GM12878 (cell line): ENCODE results near the gene TMEM181. TPM values are rescaled to one million over a fixed set of nuclear protein-coding genes. Genes with fewer than 3 reads are reported as not detected.

ENCODE experiments used
- ATAC-seq: fragments of 200-7000 bp; cut with Tn5 transposase; 3 replicates; pipeline ENCODE4 v1.9.1; 2020; ENCODE audit warnings: mild to moderate bottlenecking, moderate library complexity
- BruUV-seq: library from RNA; stranded (reverse); fragments of 400-500 nt; replicated peaks from 2 replicates; lab custom pipeline; 2021; lab: Mats Ljungman, UMichigan
- CTCF ChIA-PET: fragments of 300-600 bp; sonication (Branson Sonifier 250); formaldehyde crosslinking; extraction: SDS; loops from one replicate; lab custom pipeline; 2021; ENCODE audit warnings: inconsistent platforms; lab: Yijun Ruan, JAX
- POLR2A ChIA-PET: fragments of 350-600 bp; formaldehyde crosslinking; extraction: SDS; loops from one replicate; lab custom pipeline; 2021; ENCODE audit warnings: inconsistent platforms; lab: Charles Lee
- RAD21 ChIA-PET: fragments of 300-600 bp; sonication (Branson Sonifier 250); formaldehyde crosslinking; loops from one replicate; lab custom pipeline; 2023; ENCODE audit warnings: antibody characterized with exemption; ENCODE audit not compliant: unreplicated experiment; lab: Charles Lee
- SMC1A ChIA-PET: fragments of 300-600 bp; sonication (Branson Sonifier 250); formaldehyde crosslinking; loops from one replicate; lab custom pipeline; 2023; ENCODE audit not compliant: unreplicated experiment, uncharacterized antibody; lab: Charles Lee
- DNase-seq: peaks from one replicate; pipeline ENCODE4 v3.0.0-alpha.2; 2011; ENCODE audit warnings: low read depth, low spot score
- FAIRE-seq: peaks from 3 replicates; lab custom pipeline; 2011; peaks lifted over from hg19 to GRCh38; lab: Jason Lieb, UNC
- H2AFZ ChIP-seq: 2 replicates; pipeline ENCODE4 v1.6.0; 2011; ENCODE audit warnings: low read depth, low read length, control low read depth; ENCODE audit not compliant: control insufficient read depth
- H3K27ac ChIP-seq: 2 replicates; pipeline ENCODE4 v1.5.1; 2011; ENCODE audit warnings: control low read depth; ENCODE audit not compliant: control insufficient read depth, insufficient read depth
- H3K27me3 ChIP-seq, 2 experiments: replicated peaks in 1 of 2; 2 replicates each; pipeline versions ENCODE4 v1.6.0 to v1.6.1; 2011; ENCODE audit warnings: low read length in 1 of 2; ENCODE audit not compliant: control insufficient read depth in 2 of 2, insufficient read depth in 2 of 2
- H3K36me3 ChIP-seq, 2 experiments: 2 replicates each; pipeline ENCODE4 v1.5.1; 2011; ENCODE audit warnings: low read length in 1 of 2; ENCODE audit not compliant: control insufficient read depth in 2 of 2, insufficient read depth in 2 of 2
- H3K4me1 ChIP-seq: 2 replicates; pipeline ENCODE4 v1.6.1; 2011; ENCODE audit warnings: mild to moderate bottlenecking, low read length, moderate library complexity, mixed read lengths; ENCODE audit not compliant: control insufficient read depth, insufficient read depth
- H3K4me2 ChIP-seq: 2 replicates; pipeline ENCODE4 v1.6.0; 2011; ENCODE audit warnings: control low read depth; ENCODE audit not compliant: control insufficient read depth, insufficient read depth
- H3K4me3 ChIP-seq: fragments of 200-600 bp; sonication (generic); 2 replicates; pipeline ENCODE4 v1.5.1; 2016
- H3K79me2 ChIP-seq: 2 replicates; pipeline ENCODE4 v1.6.0; 2011; ENCODE audit warnings: low read length; ENCODE audit not compliant: control insufficient read depth, insufficient read depth
- H3K9ac ChIP-seq: 2 replicates; pipeline ENCODE4 v1.8.0; 2011; ENCODE audit warnings: low read length, control low read depth, mixed read lengths; ENCODE audit not compliant: control insufficient read depth, insufficient read depth
- H3K9me3 ChIP-seq: replicated peaks from 3 replicates; pipeline ENCODE4 v1.5.1; 2011; ENCODE audit warnings: mild to moderate bottlenecking, low read length; ENCODE audit not compliant: control insufficient read depth, insufficient read depth
- H4K20me1 ChIP-seq: 2 replicates; pipeline ENCODE4 v1.6.0; 2011; ENCODE audit not compliant: control insufficient read depth, insufficient read depth
- ESRRA ChIP-seq: IDR thresholded peaks from 2 replicates; pipeline ENCODE4 v1.6.1; 2012; ENCODE audit warnings: mild to moderate bottlenecking, low read length, improper control_type of control experiment
- EZH2 ChIP-seq: IDR thresholded peaks from 2 replicates; pipeline ENCODE4 v1.6.1; 2012; ENCODE audit warnings: low read depth, mild to moderate bottlenecking, control low read depth, inconsistent platforms, low read length, borderline replicate concordance; ENCODE audit not compliant: control insufficient read depth
- FOXK2 ChIP-seq: fragments of 450-650 bp; IDR thresholded peaks from 2 replicates; pipeline ENCODE4 v1.6.1; 2017; ENCODE audit warnings: mild to moderate bottlenecking, moderate library complexity
- FOXM1 ChIP-seq: IDR thresholded peaks from 2 replicates; pipeline ENCODE4 v1.6.1; 2012; ENCODE audit warnings: low read depth, mild to moderate bottlenecking, inconsistent platforms, low read length, moderate library complexity
- PAX5 ChIP-seq: IDR thresholded peaks from 2 replicates; pipeline ENCODE4 v1.6.1; 2011; ENCODE audit warnings: low read depth, low read length, borderline replicate concordance
- WRNIP1 ChIP-seq: IDR thresholded peaks from 2 replicates; pipeline ENCODE4 v1.6.1; 2011; ENCODE audit warnings: low read depth, low read length, improper control_type of control experiment, borderline replicate concordance
- WGBS: methylation state at CpG from one replicate; pipeline ENCODE4 v1.1.6; 2016; ENCODE audit warnings: low lambda C conversion rate; ENCODE audit not compliant: insufficient replicate concordance, insufficient coverage; ENCODE audit errors: missing lambda C conversion rate; 5-methylcytosine and 5-hydroxymethylcytosine counted together
- in situ Hi-C: fragments of 300-500 bp; cut with MboI; formaldehyde crosslinking; loops from 9 replicates; pipeline ENCODE4 v1.14.3; 2018; ENCODE audit warnings: mixed read lengths
- intact Hi-C: fragments of 100-400 bp; cut with micrococcal nuclease; formaldehyde crosslinking; loops from one replicate; pipeline ENCODE4 v1.14.2; 2022; ENCODE audit not compliant: unreplicated experiment
- polyA plus RNA-seq, 11 experiments: library from polyadenylated mRNA; depleted of rRNA in 4 of 11; unstranded in 6 of 11; stranded (reverse) in 5 of 11; fragments of >200 nt; fragmentation: Nextera tagmentation in 4 of 11; fragmentation: Illumina TruSeq in 1 of 11; extraction: Ambion mirVana in 4 of 11; extraction: Trizol in 1 of 11; gene quantifications; 1 replicate in 1 of 11; 2 replicates in 10 of 11; pipeline versions ENCODE4 v1.2.1 to v1.2.3, GENCODE V29; 2011 to 2016; ENCODE audit warnings: inconsistent platforms in 2 of 11, missing spikeins in 2 of 11, low read depth in 1 of 11
- total RNA-seq, 4 experiments: library from RNA; depleted of rRNA in 3 of 4; stranded (reverse); fragments of >200 nt in 3 of 4; fragmentation: Illumina TruSeq in 1 of 4; extraction: Trizol in 1 of 4; gene quantifications; 2 replicates each; pipeline versions ENCODE4 v1.2.1 to v1.2.3, GENCODE V29; 2013 to 2021
- TF ChIP-seq, protein P1 (sequence below): fragments of 450-650 bp; IDR thresholded peaks from 2 replicates; pipeline ENCODE4 v1.6.1; 2018; ENCODE audit warnings: borderline replicate concordance, mild to moderate bottlenecking; ENCODE audit not compliant: partially characterized antibody

Gene TMEM181
- total and polyA plus RNA-seq, 10 of the 15 experiments (the other 5 are each of a cell fraction or from before 2014, with no cell fraction given): 1.5 to 7.9 (median 5.2) TPM

DNA sequence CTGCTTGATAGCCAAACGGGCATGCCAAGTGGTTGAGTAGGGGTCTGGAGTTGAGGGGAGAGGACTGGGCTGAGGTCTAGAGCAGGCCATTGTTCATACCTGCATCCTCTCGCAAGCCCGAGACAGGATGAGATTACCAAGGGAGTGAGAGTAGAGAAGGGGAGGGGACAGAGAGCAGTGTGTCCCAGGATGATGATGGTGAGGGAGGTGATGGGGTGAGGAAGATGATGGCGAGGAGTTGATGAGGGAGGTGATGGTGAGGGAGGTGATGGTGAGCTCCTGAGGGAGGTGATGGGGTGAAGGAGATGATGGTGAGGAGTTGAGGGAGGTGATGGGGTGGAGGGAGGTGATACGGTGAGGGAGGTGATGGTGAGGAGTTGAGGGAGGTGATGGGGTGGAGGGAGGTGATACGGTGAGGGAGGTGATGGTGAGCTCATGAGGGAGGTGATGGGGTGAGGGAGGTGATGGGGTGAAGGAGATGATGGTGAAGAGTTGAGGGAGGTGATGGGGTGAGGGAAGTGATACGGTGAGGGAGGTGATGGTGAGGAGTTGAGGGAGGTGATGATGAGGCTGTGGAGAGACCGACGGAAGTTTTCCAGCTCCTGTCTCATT is 6.4 kb downstream of the TMEM181 start:
- 86% methylated on average over 9 of the region's 9 CpGs for WGBS
- in situ Hi-C loops (no loop called here), intact Hi-C loops (no loop called here)
- ATAC-seq (no peak), DNase-seq (no peak), FAIRE-seq (no peak)
- TF ChIP-seq FOXM1 (no peak), WRNIP1 (no peak), ESRRA (no peak), PAX5 (no peak), EZH2 (no peak), FOXK2 (no peak)
- TF ChIP-seq, protein P1, sequence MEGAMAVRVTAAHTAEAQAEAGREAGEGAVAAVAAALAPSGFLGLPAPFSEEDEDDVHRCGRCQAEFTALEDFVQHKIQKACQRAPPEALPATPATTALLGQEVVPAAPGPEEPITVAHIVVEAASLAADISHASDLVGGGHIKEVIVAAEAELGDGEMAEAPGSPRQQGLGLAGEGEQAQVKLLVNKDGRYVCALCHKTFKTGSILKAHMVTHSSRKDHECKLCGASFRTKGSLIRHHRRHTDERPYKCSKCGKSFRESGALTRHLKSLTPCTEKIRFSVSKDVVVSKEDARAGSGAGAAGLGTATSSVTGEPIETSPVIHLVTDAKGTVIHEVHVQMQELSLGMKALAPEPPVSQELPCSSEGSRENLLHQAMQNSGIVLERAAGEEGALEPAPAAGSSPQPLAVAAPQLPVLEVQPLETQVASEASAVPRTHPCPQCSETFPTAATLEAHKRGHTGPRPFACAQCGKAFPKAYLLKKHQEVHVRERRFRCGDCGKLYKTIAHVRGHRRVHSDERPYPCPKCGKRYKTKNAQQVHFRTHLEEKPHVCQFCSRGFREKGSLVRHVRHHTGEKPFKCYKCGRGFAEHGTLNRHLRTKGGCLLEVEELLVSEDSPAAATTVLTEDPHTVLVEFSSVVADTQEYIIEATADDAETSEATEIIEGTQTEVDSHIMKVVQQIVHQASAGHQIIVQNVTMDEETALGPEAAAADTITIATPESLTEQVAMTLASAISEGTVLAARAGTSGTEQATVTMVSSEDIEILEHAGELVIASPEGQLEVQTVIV: no peak
- Histone ChIP-seq H3K9ac (no peak overlapping the region), H3K9me3 (no peaks in the 10 kb centered on the region), H3K27ac (no peak overlapping the region), H2AFZ (no peak overlapping the region), H3K79me2 (peaks cover 4% of the 10 kb centered on the region), H3K4me3 (no peak overlapping the region), H3K4me1 (peaks cover 4% of the 10 kb centered on the region), H3K36me3 (no peaks in the 10 kb centered on the region; a peak in 1 of 4 replicates), H4K20me1 (no peaks in the 10 kb centered on the region; the same call in 1 of the 2 replicates), H3K4me2 (no peak overlapping the region), H3K27me3 (no peaks in the 10 kb centered on the region)
- SMC1A ChIA-PET: no interaction called here
- no TSS peak for BruUV-seq
- CTCF ChIA-PET: no interaction called here
- POLR2A ChIA-PET: no interaction called here
- RAD21 ChIA-PET: no interaction called here
